Large intestine (tissue), 3 donors: Measurements from ENCODE around the gene KRTAP5-5. TPM values are rescaled to one million over a fixed set of nuclear protein-coding genes. Genes with fewer than 3 reads are reported as not detected.
A peak's percentile ranks its signal among the peaks of the same experiment; 100 is the strongest.
"Not testable (repeated sequence)": the region's sequence is repeated elsewhere in the genome, so short reads cannot be mapped to it uniquely, and the experiment has no call there.

Source experiments
- DNase-seq, 2 donors: peaks; one replicate each; pipeline versions ENCODE4 v3.0.0 to v3.0.0-alpha.2; 2013
- H3K27ac ChIP-seq: one replicate; pipeline ENCODE4 v1.5.1; 2013; ENCODE audit warnings: low read length
- H3K27me3 ChIP-seq: 2 replicates; pipeline ENCODE4 v1.6.1; 2013; ENCODE audit warnings: low read length; ENCODE audit not compliant: control insufficient read depth, insufficient read depth
- H3K36me3 ChIP-seq: 2 replicates; pipeline ENCODE4 v1.6.1; 2013; ENCODE audit warnings: low read length; ENCODE audit not compliant: control insufficient read depth, insufficient read depth
- H3K4me1 ChIP-seq: one replicate; pipeline ENCODE4 v1.6.1; 2013; ENCODE audit warnings: low read length; ENCODE audit not compliant: control insufficient read depth, insufficient read depth
- H3K4me3 ChIP-seq: one replicate; pipeline ENCODE4 v1.5.1; 2013; ENCODE audit warnings: low read length
- H3K9me3 ChIP-seq: one replicate; pipeline ENCODE4 v1.6.1; 2013; ENCODE audit warnings: mild to moderate bottlenecking, low read depth, low read length, moderate library complexity; ENCODE audit not compliant: control insufficient read depth
- WGBS: methylation state at CpG from one replicate; pipeline ENCODE4 v1.1.5; 2013; ENCODE audit warnings: low lambda C conversion rate; ENCODE audit not compliant: insufficient coverage; 5-methylcytosine and 5-hydroxymethylcytosine counted together
- polyA plus RNA-seq: library from polyadenylated mRNA; unstranded; fragments of 120-200 nt; gene quantifications from one replicate; pipeline ENCODE4 v1.2.1, GENCODE V29; 2013

Gene KRTAP5-5
- polyA plus RNA-seq, 1 donor = 0.18 TPM

DNA sequence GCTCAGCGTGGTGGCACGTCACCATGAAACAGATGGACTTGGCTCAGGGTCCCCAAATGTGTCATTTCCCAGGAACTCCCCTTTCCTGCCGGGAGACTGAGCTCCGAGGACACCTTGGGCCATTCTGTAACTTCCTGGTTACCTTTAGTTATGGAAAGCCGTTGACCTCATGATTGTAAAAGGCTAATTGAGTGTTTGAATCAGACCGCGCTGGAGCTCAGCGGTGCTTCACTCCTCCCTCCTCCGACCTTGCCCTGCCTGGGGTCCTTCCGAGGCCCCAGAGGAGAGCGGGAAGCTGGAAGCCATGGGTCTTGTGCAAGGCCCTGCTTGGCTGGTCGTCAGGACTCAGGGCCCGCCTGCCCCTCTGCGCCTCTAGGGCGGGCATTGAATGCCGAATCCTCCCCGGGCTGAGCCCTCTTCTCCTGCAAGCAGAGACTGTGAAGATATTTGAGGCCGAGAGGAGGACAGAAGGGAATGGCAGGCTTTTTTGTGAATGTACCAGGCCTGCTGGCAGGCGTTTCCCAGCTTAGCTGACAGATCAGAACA lies 32.9 kb upstream of the KRTAP5-5 start:
- H3K36me3 ChIP-seq, H3K9me3 ChIP-seq, H3K27me3 ChIP-seq, H3K4me3 ChIP-seq, H3K4me1 ChIP-seq, H3K27ac ChIP-seq: not testable (repeated sequence)
- WGBS = no CpG with 5 or more reads among the region's 19 CpGs
- DNase-seq = peak; percentile 37 to 69

- no peaks in the 10 kb centered on the region for H3K9me3 ChIP-seq
- DNase-seq = no peak
- WGBS = no CpG with 5 or more reads among the region's 10 CpGs
- no peak overlapping the region for H3K4me3 ChIP-seq
- H3K27me3 ChIP-seq = no peaks in the 10 kb centered on the region
- H3K4me1 ChIP-seq = peaks cover 8% of the 10 kb centered on the region
- no peak overlapping the region for H3K27ac ChIP-seq
- H3K36me3 ChIP-seq = no peaks in the 10 kb centered on the region
Observed at GRCh38 chr11:1597331-1597993, 32.1 kb upstream of the KRTAP5-5 start.

- H3K27ac ChIP-seq = no peak within 1 kb of the TSS
- H3K36me3 ChIP-seq = no peaks in the 10 kb centered on the region
- peaks cover 8% of the 10 kb centered on the region for H3K4me1 ChIP-seq
- no peaks in the 10 kb centered on the region for H3K9me3 ChIP-seq
- H3K27me3 ChIP-seq = no peaks in the 10 kb centered on the region
- H3K4me3 ChIP-seq = no peak within 1 kb of the TSS
- WGBS = no CpG with 5 or more reads among the region's 4 CpGs
- no peak for DNase-seq
Observed at GRCh38 chr11:1597994-1598380, 31.6 kb upstream of the KRTAP5-5 start, which contains the start of gene KRTAP5-2. KRTAP5-2 (minus strand) TSS chr11:1598294; CDS start chr11:1598250, 44 bp downstream.

DNA sequence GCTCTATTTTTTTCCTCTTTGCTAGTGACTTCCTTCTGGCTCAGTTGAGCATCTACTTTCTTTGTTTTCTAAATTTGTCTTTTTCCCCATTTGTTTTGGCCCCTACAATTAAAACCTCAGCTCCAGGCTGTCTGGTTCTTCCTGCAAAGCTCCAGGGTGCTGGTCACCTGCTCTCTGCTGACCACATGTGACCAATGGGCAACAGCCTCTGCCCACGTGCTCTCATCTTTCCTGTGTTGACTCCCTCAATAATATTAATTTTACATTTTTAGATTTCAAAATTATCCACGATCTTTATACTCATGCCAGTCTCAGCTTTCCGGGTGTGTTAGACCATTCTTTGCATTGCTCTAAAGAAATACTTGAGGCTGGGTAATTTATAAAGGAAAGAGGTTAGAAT lies 31.2 kb upstream of the KRTAP5-5 start:
- not testable (repeated sequence) for H3K4me3 ChIP-seq, H3K27me3 ChIP-seq, H3K9me3 ChIP-seq, DNase-seq, H3K4me1 ChIP-seq, H3K36me3 ChIP-seq, H3K27ac ChIP-seq
- WGBS = no CpG with 5 or more reads among the region's 3 CpGs

DNA sequence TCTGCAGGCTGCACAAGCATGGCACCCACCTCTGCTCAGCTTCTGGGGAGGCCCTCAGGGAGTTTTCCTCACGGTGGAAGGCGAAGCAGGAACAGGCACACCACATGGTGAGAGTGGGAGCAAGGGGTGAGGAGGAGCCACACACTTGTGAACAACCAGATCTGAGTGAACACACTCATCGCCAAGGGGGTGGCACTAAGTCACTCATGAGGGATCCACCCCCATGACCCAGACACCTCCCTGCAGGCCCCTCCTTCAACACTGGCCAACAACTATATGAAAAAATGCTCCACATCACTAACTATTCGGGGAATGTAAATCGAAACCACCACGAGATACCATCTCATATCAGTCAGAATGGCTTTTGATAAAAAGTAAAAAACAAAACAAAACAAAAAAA lies 30.8 kb upstream of the KRTAP5-5 start:
- H3K4me1 ChIP-seq = peaks cover 8% of the 10 kb centered on the region
- H3K27me3 ChIP-seq = no peaks in the 10 kb centered on the region
- no peaks in the 10 kb centered on the region for H3K36me3 ChIP-seq
- H3K4me3 ChIP-seq = no peak overlapping the region
- WGBS = no CpG with 5 or more reads among the region's 6 CpGs
- no peak overlapping the region for H3K27ac ChIP-seq
- no peaks in the 10 kb centered on the region for H3K9me3 ChIP-seq
- no peak for DNase-seq

DNA sequence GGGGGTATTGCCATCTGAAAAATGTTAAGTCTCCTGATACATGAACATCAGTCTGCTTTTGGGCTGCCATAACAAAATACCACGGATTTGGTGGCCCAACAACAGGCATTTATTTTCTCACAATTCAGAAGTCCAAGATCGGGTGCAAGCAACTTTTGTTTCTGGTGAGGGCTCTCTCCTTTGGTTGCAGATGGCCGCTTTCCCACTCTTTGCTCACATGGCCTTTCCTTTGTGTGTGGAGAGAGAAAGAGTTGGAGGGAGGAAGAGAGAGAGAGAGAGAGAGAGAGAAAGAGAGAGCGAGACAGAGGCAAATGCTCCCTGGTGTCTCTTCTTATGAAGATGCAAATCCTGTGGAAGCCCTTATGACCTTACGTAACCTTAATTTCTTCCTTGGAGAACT lies 28.9 kb upstream of the KRTAP5-5 start:
- Histone ChIP-seq H3K9me3 (no peaks in the 10 kb centered on the region), H3K27me3 (no peaks in the 10 kb centered on the region), H3K4me1 (peaks cover 8% of the 10 kb centered on the region), H3K36me3 (no peaks in the 10 kb centered on the region), H3K27ac (no peak overlapping the region), H3K4me3 (no peak overlapping the region)
- DNase-seq = no peak
- WGBS = 80% methylated on average over 1 of the region's 5 CpGs

- not testable (repeated sequence) for H3K27me3 ChIP-seq, H3K36me3 ChIP-seq, H3K27ac ChIP-seq, H3K4me3 ChIP-seq, H3K9me3 ChIP-seq, H3K4me1 ChIP-seq
- DNase-seq = peak; percentile 29 to 70
- WGBS = no CpG with 5 or more reads among the region's 3 CpGs
Observed at GRCh38 chr11:1601663-1602062, 27.9 kb upstream of the KRTAP5-5 start.

- Histone ChIP-seq H3K4me1 (peaks cover 4% of the 10 kb centered on the region), H3K4me3 (no peak overlapping the region), H3K27ac (no peak overlapping the region), H3K9me3 (no peaks in the 10 kb centered on the region), H3K27me3 (peaks cover 17% of the 10 kb centered on the region), H3K36me3 (no peaks in the 10 kb centered on the region)
- no CpG with 5 or more reads among the region's 1 CpG for WGBS
- DNase-seq = no peak
Observed at GRCh38 chr11:1603629-1604028, 25.9 kb upstream of the KRTAP5-5 start.

GRCh38 chr11:1604181-1604580 lies 25.4 kb upstream of the KRTAP5-5 start:
- no peak for DNase-seq
- Histone ChIP-seq H3K4me3 (no peak overlapping the region), H3K36me3 (no peaks in the 10 kb centered on the region), H3K27me3 (peaks cover 17% of the 10 kb centered on the region), H3K27ac (no peak overlapping the region), H3K9me3 (no peaks in the 10 kb centered on the region), H3K4me1 (peaks cover 4% of the 10 kb centered on the region)
- WGBS = no CpG with 5 or more reads among the region's 11 CpGs

GRCh38 chr11:1604711-1605110 lies 24.9 kb upstream of the KRTAP5-5 start:
- Histone ChIP-seq H3K4me3 (no peak overlapping the region), H3K36me3 (no peaks in the 10 kb centered on the region), H3K9me3 (no peaks in the 10 kb centered on the region), H3K4me1 (peaks cover 4% of the 10 kb centered on the region), H3K27ac (no peak overlapping the region), H3K27me3 (peaks cover 17% of the 10 kb centered on the region)
- no peak for DNase-seq
- no CpG with 5 or more reads among the region's 7 CpGs for WGBS

DNA sequence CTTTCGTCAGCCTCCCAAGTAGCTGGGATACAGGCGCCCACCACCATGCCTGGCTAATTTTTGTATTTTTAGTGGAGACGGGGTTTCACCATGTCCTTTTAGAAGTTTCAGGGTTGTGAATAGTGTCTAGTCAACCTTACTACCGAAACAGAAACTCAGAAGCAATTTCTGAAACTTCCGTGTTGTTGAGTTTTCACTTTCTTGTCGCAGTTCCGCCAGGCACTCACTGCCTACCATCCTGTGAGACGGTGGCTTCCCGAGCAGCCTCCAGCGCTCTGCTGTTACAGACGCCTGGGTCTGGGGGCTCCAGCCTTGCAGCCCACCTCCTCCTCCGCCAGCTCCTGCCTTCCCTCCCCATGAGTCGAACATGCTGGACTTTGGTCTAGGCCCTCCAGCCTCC lies 23.7 kb upstream of the KRTAP5-5 start:
- not testable (repeated sequence) for H3K4me3 ChIP-seq, H3K9me3 ChIP-seq, H3K36me3 ChIP-seq, H3K4me1 ChIP-seq, DNase-seq, H3K27ac ChIP-seq
- 100% methylated on average over 1 of the region's 13 CpGs for WGBS
- H3K27me3 ChIP-seq = peaks cover 17% of the 10 kb centered on the region
